SK-N-SH (cell line): ENCODE data around the gene PALLD. TPM values are rescaled to one million over a fixed set of nuclear protein-coding genes. Genes with fewer than 3 reads are reported as not detected.

Source experiments
- CTCF ChIA-PET: fragments of 300-600, 350-600 bp; formaldehyde crosslinking; extraction: SDS; loops from one replicate; lab custom pipeline; 2021; lab: Yijun Ruan, JAX
- POLR2A ChIA-PET: fragments of 350-600 bp; sonication (Branson Sonifier 250); formaldehyde crosslinking; extraction: SDS; loops from one replicate; lab custom pipeline; 2020; ENCODE audit warnings: antibody characterized with exemption, inconsistent platforms; lab: Yijun Ruan, JAX
- DNase-seq: peaks from one replicate; pipeline ENCODE4 v3.0.0; 2012
- H2AFZ ChIP-seq: fragments of 200-600 bp; sonication (generic); 2 replicates; pipeline ENCODE4 v1.8.1; 2016; ENCODE audit warnings: antibody characterized with exemption, mild to moderate bottlenecking, low read depth
- H3F3A ChIP-seq: fragments of 200-600 bp; sonication (generic); replicated peaks from 2 replicates; pipeline ENCODE3; 2016; ENCODE audit warnings: antibody characterized with exemption, mild to moderate bottlenecking; ENCODE audit not compliant: insufficient read depth
- H3K27ac ChIP-seq, 2 experiments: fragments of 200-500 bp in 1 of 2; fragments of 200-600 bp in 1 of 2; sonication (Bioruptor generic) in 1 of 2; sonication (generic), shearing (Covaris generic) in 1 of 2; 2 replicates each; pipeline versions ENCODE4 v1.5.1 to v1.6.1; 2014 to 2016; ENCODE audit warnings: low read depth in 2 of 2, inconsistent platforms in 1 of 2, low read length in 1 of 2, mild to moderate bottlenecking in 1 of 2, mixed read lengths in 1 of 2
- H3K27me3 ChIP-seq: fragments of 200-600 bp; sonication (generic), shearing (Covaris generic); 2 replicates; pipeline ENCODE4 v1.6.1; 2016; ENCODE audit warnings: mixed run types; ENCODE audit not compliant: insufficient read depth
- H3K36me3 ChIP-seq, 2 experiments: fragments of 200-500 bp in 1 of 2; fragments of 200-600 bp in 1 of 2; sonication (Bioruptor generic) in 1 of 2; sonication (generic) in 1 of 2; replicated peaks in 1 of 2; 2 replicates each; pipeline versions ENCODE3 to v1.5.1; 2014 to 2016; ENCODE audit warnings: low read length in 1 of 2, mild to moderate bottlenecking in 1 of 2; ENCODE audit not compliant: insufficient read depth in 2 of 2, control insufficient read depth in 1 of 2
- H3K4me1 ChIP-seq, 2 experiments: fragments of 200-500 bp in 1 of 2; fragments of 200-600 bp in 1 of 2; sonication (Bioruptor generic) in 1 of 2; sonication (generic), shearing (Covaris generic) in 1 of 2; 2 replicates each; pipeline versions ENCODE4 v1.5.1 to v1.6.1; 2014 to 2016; ENCODE audit warnings: low read depth in 1 of 2, low read length in 1 of 2, mixed run types in 1 of 2; ENCODE audit not compliant: insufficient read depth in 2 of 2, control insufficient read depth in 1 of 2
- H3K4me2 ChIP-seq: fragments of 200-600 bp; sonication (generic), shearing (Covaris generic); 2 replicates; pipeline ENCODE4 v1.6.1; 2017; ENCODE audit warnings: mixed run types
- H3K4me3 ChIP-seq, 2 experiments: fragments of 200-500 bp in 1 of 2; fragments of 200-600 bp in 1 of 2; sonication (Bioruptor generic) in 1 of 2; sonication (generic), shearing (Covaris generic) in 1 of 2; 2 replicates each; pipeline versions ENCODE4 v1.5.1 to v1.8.1; 2014 to 2016; ENCODE audit warnings: low read depth in 2 of 2, inconsistent platforms in 1 of 2, low read length in 1 of 2, mild to moderate bottlenecking in 1 of 2, mixed read lengths in 1 of 2, moderate library complexity in 1 of 2
- H3K79me2 ChIP-seq: fragments of 200-600 bp; sonication (generic); 2 replicates; pipeline ENCODE4 v1.8.1; 2017; ENCODE audit warnings: mild to moderate bottlenecking; ENCODE audit not compliant: insufficient read depth
- H3K9ac ChIP-seq: fragments of 200-600 bp; sonication (generic); 2 replicates; pipeline ENCODE4 v1.6.1; 2017; ENCODE audit warnings: mixed run types
- H3K9me2 ChIP-seq: fragments of 200-600 bp; sonication (generic); 2 replicates; pipeline ENCODE4 v1.6.1; 2017; ENCODE audit warnings: mixed run types
- H3K9me3 ChIP-seq: fragments of 200-600 bp; sonication (generic); 2 replicates; pipeline ENCODE4 v1.6.1; 2017; ENCODE audit warnings: mixed run types, mild to moderate bottlenecking, moderate library complexity
- H4K20me1 ChIP-seq: fragments of 200-600 bp; sonication (generic); 2 replicates; pipeline ENCODE4 v1.6.1; 2017; ENCODE audit warnings: mild to moderate bottlenecking, mixed run types; ENCODE audit not compliant: insufficient read depth
- FOSL2 ChIP-seq: IDR thresholded peaks from 2 replicates; pipeline ENCODE4 v1.4.0; 2012; ENCODE audit warnings: low read depth, mild to moderate bottlenecking, moderate library complexity, borderline replicate concordance
- GATA2 ChIP-seq: sonication (generic); formaldehyde crosslinking; IDR thresholded peaks from 2 replicates; pipeline ENCODE4 v1.5.0; 2020; ENCODE audit warnings: mild to moderate bottlenecking, missing genetic modification reagents
- IRF3 ChIP-seq: fragments of 150-350 bp; IDR thresholded peaks from 2 replicates; pipeline ENCODE4 v1.6.1; 2016; ENCODE audit warnings: mild to moderate bottlenecking, low read depth, low read length
- JUND ChIP-seq: IDR thresholded peaks from 2 replicates; pipeline ENCODE4 v1.4.0; 2012
- MEF2A ChIP-seq: IDR thresholded peaks from 2 replicates; pipeline ENCODE4 v1.4.0; 2012; ENCODE audit warnings: low read depth, borderline replicate concordance
- MXI1 ChIP-seq: IDR thresholded peaks from 2 replicates; pipeline ENCODE4 v1.6.1; 2012; ENCODE audit warnings: mild to moderate bottlenecking, low read depth, low read length, improper control_type of control experiment
- NFIC ChIP-seq: IDR thresholded peaks from 2 replicates; pipeline ENCODE4 v1.4.0; 2012; ENCODE audit warnings: borderline replicate concordance
- POLR2AphosphoS5 ChIP-seq: IDR thresholded peaks from 2 replicates; pipeline ENCODE4 v1.6.1; 2012; ENCODE audit warnings: low read depth, low read length
- RAD21 ChIP-seq: IDR thresholded peaks from 2 replicates; pipeline ENCODE4 v1.6.1; 2012; ENCODE audit warnings: mild to moderate bottlenecking, low read length
- TAF1 ChIP-seq: IDR thresholded peaks from 2 replicates; pipeline ENCODE4 v1.6.1; 2012; ENCODE audit warnings: low read depth, mild to moderate bottlenecking, low read length, moderate library complexity, borderline replicate concordance
- TCF12 ChIP-seq: IDR thresholded peaks from 2 replicates; pipeline ENCODE4 v1.4.0; 2012
- TEAD4 ChIP-seq: IDR thresholded peaks from 2 replicates; pipeline ENCODE4 v1.4.0; 2012; ENCODE audit warnings: mild to moderate bottlenecking, borderline replicate concordance; ENCODE audit not compliant: insufficient read depth
- USF1 ChIP-seq: IDR thresholded peaks from 2 replicates; pipeline ENCODE4 v1.4.0; 2012; ENCODE audit warnings: low read depth, borderline replicate concordance
- WGBS: methylation state at CpG from one replicate; pipeline ENCODE4 v1.1.6; 2017; ENCODE audit warnings: low lambda C conversion rate; 5-methylcytosine and 5-hydroxymethylcytosine counted together
- polyA plus RNA-seq, 3 experiments: library from polyadenylated mRNA; depleted of rRNA; stranded (reverse); fragments of >200 nt; gene quantifications; 2 replicates each; pipeline ENCODE4 v1.2.3, GENCODE V29; 2012
- TF ChIP-seq, protein P1 (sequence below): fragments of 150-350 bp; IDR thresholded peaks from 2 replicates; pipeline ENCODE4 v1.6.1; 2017; ENCODE audit warnings: antibody characterized with exemption, low read length, low read depth, borderline replicate concordance
- TF ChIP-seq, protein P2 (sequence below): fragments of 200-600 bp; sonication (generic); IDR thresholded peaks from 2 replicates; pipeline ENCODE4 v1.6.1; 2017; ENCODE audit warnings: antibody characterized with exemption, mild to moderate bottlenecking, moderate library complexity
- TF ChIP-seq, protein P3 (sequence below): IDR thresholded peaks from 2 replicates; pipeline ENCODE4; 2012

Gene PALLD
- polyA plus RNA-seq, 1 of the 3 experiments (the other 2 are of a cell fraction) = 33.0 TPM

DNA sequence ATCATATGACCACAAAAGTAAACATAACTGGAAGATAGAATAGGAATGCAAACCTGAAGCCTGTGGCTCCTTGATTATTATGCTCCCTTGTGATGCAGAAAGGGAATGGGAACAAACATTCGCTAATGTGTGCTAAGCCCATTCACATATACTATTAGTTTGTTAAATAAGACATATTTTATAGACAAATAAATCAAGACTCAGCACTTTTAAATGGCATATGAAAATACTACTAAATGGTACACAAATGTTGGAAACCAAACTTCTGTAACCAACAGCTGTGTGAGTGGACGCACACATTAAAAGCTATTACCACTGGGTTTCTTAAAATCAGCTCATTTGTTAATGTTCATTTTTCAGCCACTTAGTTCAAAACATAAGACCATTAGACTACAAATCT lies 417.2 kb downstream of the PALLD start:
- no peak overlapping the region for H3K9ac ChIP-seq
- peaks cover 57 to 75% of the 10 kb centered on the region in 2 experiments for H3K36me3 ChIP-seq
- H3K9me2 ChIP-seq = no peaks in the 10 kb centered on the region
- CTCF ChIA-PET = interaction anchor here (0.6 to 2.3 kb wide), 5 partner anchors 10 to 328 kb away, joined by 3 to 8 read pairs (median 5); no protein-coding TSS in a partner anchor
- peaks cover 17% of the 10 kb centered on the region; the same call in 1 of the 2 replicates for H3K79me2 ChIP-seq
- H3K4me2 ChIP-seq = no peak overlapping the region
- H3K4me3 ChIP-seq = no peak overlapping the region
- POLR2A ChIA-PET = no interaction called here
- peaks cover 0 to under 1% of the 10 kb centered on the region in 2 experiments for H3K4me1 ChIP-seq
- H3K9me3 ChIP-seq = no peaks in the 10 kb centered on the region
- no peaks in the 10 kb centered on the region for H4K20me1 ChIP-seq
- no peaks in the 10 kb centered on the region for H3K27me3 ChIP-seq
- DNase-seq = no peak
- 84% methylated on average over 2 of the region's 2 CpGs for WGBS
- TF ChIP-seq IRF3 (no peak), RAD21 (no peak), TAF1 (no peak), USF1 (no peak), JUND (no peak), POLR2AphosphoS5 (no peak), TCF12 (no peak), TEAD4 (no peak), GATA2 (CRISPR knock-in tag) (no peak), NFIC (no peak), MXI1 (no peak), MEF2A (no peak), FOSL2 (no peak)
- TF ChIP-seq, protein P1, sequence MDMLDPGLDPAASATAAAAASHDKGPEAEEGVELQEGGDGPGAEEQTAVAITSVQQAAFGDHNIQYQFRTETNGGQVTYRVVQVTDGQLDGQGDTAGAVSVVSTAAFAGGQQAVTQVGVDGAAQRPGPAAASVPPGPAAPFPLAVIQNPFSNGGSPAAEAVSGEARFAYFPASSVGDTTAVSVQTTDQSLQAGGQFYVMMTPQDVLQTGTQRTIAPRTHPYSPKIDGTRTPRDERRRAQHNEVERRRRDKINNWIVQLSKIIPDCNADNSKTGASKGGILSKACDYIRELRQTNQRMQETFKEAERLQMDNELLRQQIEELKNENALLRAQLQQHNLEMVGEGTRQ = no peak
- TF ChIP-seq, protein P2, sequence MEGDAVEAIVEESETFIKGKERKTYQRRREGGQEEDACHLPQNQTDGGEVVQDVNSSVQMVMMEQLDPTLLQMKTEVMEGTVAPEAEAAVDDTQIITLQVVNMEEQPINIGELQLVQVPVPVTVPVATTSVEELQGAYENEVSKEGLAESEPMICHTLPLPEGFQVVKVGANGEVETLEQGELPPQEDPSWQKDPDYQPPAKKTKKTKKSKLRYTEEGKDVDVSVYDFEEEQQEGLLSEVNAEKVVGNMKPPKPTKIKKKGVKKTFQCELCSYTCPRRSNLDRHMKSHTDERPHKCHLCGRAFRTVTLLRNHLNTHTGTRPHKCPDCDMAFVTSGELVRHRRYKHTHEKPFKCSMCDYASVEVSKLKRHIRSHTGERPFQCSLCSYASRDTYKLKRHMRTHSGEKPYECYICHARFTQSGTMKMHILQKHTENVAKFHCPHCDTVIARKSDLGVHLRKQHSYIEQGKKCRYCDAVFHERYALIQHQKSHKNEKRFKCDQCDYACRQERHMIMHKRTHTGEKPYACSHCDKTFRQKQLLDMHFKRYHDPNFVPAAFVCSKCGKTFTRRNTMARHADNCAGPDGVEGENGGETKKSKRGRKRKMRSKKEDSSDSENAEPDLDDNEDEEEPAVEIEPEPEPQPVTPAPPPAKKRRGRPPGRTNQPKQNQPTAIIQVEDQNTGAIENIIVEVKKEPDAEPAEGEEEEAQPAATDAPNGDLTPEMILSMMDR = no peak
- TF ChIP-seq, protein P3, sequence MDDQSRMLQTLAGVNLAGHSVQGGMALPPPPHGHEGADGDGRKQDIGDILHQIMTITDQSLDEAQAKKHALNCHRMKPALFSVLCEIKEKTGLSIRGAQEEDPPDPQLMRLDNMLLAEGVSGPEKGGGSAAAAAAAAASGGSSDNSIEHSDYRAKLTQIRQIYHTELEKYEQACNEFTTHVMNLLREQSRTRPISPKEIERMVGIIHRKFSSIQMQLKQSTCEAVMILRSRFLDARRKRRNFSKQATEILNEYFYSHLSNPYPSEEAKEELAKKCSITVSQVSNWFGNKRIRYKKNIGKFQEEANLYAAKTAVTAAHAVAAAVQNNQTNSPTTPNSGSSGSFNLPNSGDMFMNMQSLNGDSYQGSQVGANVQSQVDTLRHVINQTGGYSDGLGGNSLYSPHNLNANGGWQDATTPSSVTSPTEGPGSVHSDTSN = no peak
- no peak overlapping the region; a peak in 1 of 4 replicates for H3K27ac ChIP-seq
- no peak overlapping the region for H2AFZ ChIP-seq
- H3F3A ChIP-seq = peaks cover 36% of the 10 kb centered on the region
